Large intestine (tissue), 3 donors: Measurements from ENCODE around the gene TPSD1. TPM values are rescaled to one million over a fixed set of nuclear protein-coding genes. Genes with fewer than 3 reads are reported as not detected.

Experiments
- DNase-seq, 2 donors: peaks; one replicate each; pipeline versions ENCODE4 v3.0.0 to v3.0.0-alpha.2; 2013
- H3K27ac ChIP-seq: one replicate; pipeline ENCODE4 v1.5.1; 2013; ENCODE audit warnings: low read length
- H3K27me3 ChIP-seq: 2 replicates; pipeline ENCODE4 v1.6.1; 2013; ENCODE audit warnings: low read length; ENCODE audit not compliant: control insufficient read depth, insufficient read depth
- H3K36me3 ChIP-seq: 2 replicates; pipeline ENCODE4 v1.6.1; 2013; ENCODE audit warnings: low read length; ENCODE audit not compliant: control insufficient read depth, insufficient read depth
- H3K4me1 ChIP-seq: one replicate; pipeline ENCODE4 v1.6.1; 2013; ENCODE audit warnings: low read length; ENCODE audit not compliant: control insufficient read depth, insufficient read depth
- H3K4me3 ChIP-seq: one replicate; pipeline ENCODE4 v1.5.1; 2013; ENCODE audit warnings: low read length
- H3K9me3 ChIP-seq: one replicate; pipeline ENCODE4 v1.6.1; 2013; ENCODE audit warnings: mild to moderate bottlenecking, low read depth, low read length, moderate library complexity; ENCODE audit not compliant: control insufficient read depth
- WGBS: methylation state at CpG from one replicate; pipeline ENCODE4 v1.1.5; 2013; ENCODE audit warnings: low lambda C conversion rate; ENCODE audit not compliant: insufficient coverage; 5-methylcytosine and 5-hydroxymethylcytosine counted together
- polyA plus RNA-seq: library from polyadenylated mRNA; unstranded; fragments of 120-200 nt; gene quantifications from one replicate; pipeline ENCODE4 v1.2.1, GENCODE V29; 2013

Gene TPSD1
- polyA plus RNA-seq, 1 donor = 0.06 TPM

DNA sequence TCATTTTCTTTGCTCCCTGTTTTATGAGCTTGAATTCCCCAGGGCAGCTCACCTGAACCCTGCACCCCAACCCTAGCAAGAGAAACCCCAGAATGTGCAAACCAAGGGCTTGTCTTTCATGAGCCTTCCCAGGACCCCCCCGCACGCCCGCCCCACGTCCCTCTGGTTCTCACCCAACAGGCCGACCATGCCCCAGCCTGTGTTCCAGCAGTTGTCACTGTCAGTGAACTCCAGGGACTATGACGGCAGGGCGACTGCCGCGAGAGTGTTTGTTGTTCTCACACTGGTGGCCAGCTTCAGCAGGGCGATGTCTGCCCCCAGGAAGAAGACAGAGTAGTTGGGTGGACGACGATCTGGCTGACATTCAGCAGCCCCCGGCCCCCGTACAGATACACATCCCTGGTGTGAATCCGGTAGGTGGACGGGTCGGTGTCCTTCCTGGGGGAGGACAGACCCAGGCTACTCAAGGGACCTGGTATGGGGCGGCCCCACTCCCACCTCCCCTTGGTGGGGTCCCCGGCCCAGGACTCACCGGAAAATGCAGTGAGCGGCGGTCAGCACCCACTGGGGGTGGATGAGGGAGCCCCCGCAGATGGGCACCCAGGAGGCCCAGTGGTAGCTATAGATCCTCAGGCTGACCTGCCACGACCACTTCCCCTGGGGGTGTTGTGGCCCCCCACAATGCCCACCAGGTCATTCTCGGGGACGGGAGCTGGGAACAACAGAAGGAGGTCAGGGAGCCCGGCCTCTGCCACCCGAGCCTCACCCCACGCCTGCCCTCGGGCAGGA is 20.1 kb downstream of the TPSD1 start:
- no peak for DNase-seq
- Histone ChIP-seq H3K27me3 (peaks cover 7% of the 10 kb centered on the region), H3K9me3 (no peaks in the 10 kb centered on the region), H3K4me1 (peaks cover 11% of the 10 kb centered on the region), H3K4me3 (no peak overlapping the region), H3K36me3 (no peaks in the 10 kb centered on the region), H3K27ac (no peak overlapping the region)
- no CpG with 5 or more reads among the region's 30 CpGs for WGBS

- no peak overlapping the region for H3K27ac ChIP-seq
- DNase-seq = no peak
- H3K4me1 ChIP-seq = peaks cover 5% of the 10 kb centered on the region
- no peaks in the 10 kb centered on the region for H3K9me3 ChIP-seq
- H3K27me3 ChIP-seq = peaks cover 7% of the 10 kb centered on the region
- no peaks in the 10 kb centered on the region for H3K36me3 ChIP-seq
- WGBS = no CpG with 5 or more reads among the region's 14 CpGs
- no peak overlapping the region for H3K4me3 ChIP-seq
Observed at GRCh38 chr16:1276580-1276878, 20.7 kb downstream of the TPSD1 start.

- no peak for DNase-seq
- Histone ChIP-seq H3K27me3 (peaks cover 7% of the 10 kb centered on the region), H3K27ac (no peak overlapping the region), H3K9me3 (no peaks in the 10 kb centered on the region), H3K4me1 (peaks cover under 1% of the 10 kb centered on the region), H3K4me3 (no peak overlapping the region), H3K36me3 (no peaks in the 10 kb centered on the region)
- no CpG with 5 or more reads among the region's 19 CpGs for WGBS
Observed at GRCh38 chr16:1277151-1277598, 21.3 kb downstream of the TPSD1 start.

- Histone ChIP-seq H3K27me3 (peaks cover 7% of the 10 kb centered on the region), H3K27ac (no peak overlapping the region), H3K4me1 (no peaks in the 10 kb centered on the region), H3K36me3 (no peaks in the 10 kb centered on the region), H3K9me3 (no peaks in the 10 kb centered on the region), H3K4me3 (no peak overlapping the region)
- WGBS = no CpG with 5 or more reads among the region's 21 CpGs
- DNase-seq = no peak
Observed at GRCh38 chr16:1277617-1278282, 21.9 kb downstream of the TPSD1 start.

DNA sequence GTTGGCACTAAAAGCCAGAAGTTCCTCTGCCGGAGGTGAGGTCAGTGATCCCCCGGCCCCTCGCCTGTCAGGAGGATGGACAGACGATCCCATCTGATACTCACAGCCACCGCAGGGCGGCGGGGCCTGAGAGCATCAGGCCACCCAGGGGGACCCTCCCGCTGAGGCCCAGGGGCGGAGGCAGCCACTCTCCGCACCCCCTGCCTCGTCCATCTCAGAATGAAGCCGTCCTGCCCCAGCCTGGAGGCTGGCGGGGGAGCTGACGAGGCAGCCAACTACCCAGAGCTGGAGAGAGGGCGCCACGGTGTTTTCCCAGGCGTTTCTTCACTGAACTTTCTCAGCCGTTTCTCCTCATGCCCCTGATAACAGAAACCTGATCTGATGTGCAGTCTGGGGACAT is 22.6 kb downstream of the TPSD1 start:
- no peak overlapping the region for H3K27ac ChIP-seq
- H3K27me3 ChIP-seq = peaks cover 7% of the 10 kb centered on the region
- no peak for DNase-seq
- H3K4me3 ChIP-seq = no peak overlapping the region
- no peaks in the 10 kb centered on the region for H3K9me3 ChIP-seq
- no peaks in the 10 kb centered on the region for H3K4me1 ChIP-seq
- no peaks in the 10 kb centered on the region for H3K36me3 ChIP-seq
- no CpG with 5 or more reads among the region's 18 CpGs for WGBS

DNA sequence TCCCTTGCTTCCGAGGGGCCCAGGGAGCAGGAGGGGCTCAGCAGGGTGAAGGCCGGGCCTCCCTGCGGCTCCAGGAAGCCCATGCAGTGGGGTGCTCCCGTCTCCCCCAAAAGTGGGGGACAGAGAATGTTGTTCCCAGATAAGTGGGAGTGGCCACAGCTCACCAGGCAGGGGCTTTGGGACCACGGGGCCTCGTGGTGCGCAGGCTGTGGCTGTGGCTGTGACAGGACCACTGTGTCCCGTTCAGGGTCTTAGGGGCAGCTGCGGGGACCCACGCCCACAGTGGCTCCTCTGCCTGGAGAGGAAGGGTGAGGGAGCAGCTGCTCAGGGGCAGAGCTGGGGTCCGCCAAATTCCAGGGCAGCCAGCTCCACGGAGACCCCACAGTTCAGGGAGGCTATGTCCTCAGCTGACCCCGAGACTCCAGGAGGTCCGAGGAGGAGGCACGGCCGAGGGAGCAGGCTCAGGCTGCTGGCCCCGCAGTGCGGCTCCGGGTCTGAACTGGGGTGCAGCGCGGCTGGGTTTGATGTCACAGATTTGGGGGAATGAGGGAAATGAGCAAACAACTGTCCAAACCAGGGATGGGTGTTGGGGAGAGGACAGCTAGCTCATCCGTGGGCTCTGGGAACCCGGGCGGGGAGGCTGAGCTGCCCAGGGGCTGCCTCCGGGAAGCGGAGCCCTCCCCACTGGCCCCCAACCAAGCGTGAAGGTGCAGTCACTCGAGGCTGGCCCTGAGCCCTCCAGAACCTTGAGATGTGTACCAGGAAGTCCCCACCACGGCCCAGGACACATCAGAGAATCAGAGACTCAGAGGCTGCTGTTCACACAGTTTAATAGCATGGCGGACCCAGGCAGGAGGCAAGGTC is 23.4 kb downstream of the TPSD1 start:
- no peak for DNase-seq
- Histone ChIP-seq H3K9me3 (no peaks in the 10 kb centered on the region), H3K4me1 (no peaks in the 10 kb centered on the region), H3K4me3 (no peak overlapping the region), H3K27ac (no peak overlapping the region), H3K36me3 (no peaks in the 10 kb centered on the region), H3K27me3 (peaks cover 7% of the 10 kb centered on the region)
- WGBS = no CpG with 5 or more reads among the region's 30 CpGs

DNA sequence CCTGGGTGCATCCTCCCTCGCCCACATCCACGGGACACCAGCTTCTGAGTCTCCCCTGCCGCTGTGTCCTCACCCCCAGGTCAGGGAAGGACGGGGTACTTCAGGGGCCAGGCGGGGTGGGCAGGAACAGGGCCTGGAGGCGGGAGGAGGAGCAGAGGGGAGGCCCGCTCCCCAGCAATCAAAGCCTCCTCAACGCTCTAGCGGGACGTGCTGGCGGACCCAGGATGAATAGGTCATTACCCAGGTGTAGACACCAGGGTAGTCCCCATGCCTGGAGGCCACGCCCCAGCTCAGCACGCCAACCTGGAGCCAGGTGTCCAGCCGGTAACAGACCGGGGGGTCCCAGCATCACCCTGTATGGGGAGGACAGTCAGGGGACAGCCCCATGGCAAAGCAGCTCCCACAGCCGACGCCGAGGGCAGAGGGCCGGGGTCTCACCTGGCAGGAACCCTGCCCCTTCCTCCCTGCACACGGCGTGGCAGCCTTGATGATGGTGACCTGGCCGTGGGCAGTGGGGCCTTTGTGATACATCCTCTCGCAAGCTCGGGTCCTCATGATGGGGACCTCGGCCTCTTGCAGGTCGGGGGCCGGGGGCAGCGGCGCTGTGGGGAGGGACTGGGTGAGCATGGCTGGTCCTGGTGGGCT is 24.2 kb downstream of the TPSD1 start:
- H3K27me3 ChIP-seq = peaks cover 7% of the 10 kb centered on the region
- WGBS = no CpG with 5 or more reads among the region's 29 CpGs
- H3K9me3 ChIP-seq = no peaks in the 10 kb centered on the region

DNA sequence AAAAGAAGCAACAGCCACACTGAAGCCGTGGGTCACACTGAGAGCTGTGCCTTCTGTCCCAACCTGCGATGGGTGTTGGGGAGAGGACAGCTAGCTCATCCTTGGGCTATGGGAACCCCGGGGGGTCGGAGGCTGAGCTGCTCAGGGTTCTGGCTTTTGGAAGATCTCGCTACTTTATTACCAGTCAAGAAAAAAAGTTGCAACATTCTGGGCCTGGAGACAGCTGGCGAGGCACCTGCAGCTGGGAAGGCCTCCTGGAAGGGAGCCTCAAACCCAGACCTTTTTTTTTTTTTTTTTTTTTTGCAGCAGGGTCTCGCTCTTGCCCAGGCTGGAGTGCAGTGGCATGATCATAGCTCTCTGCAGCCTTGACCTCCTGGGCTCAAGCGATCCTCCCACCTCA is 24.9 kb downstream of the TPSD1 start:
- WGBS = no CpG with 5 or more reads among the region's 8 CpGs

More for the DNA sequence above, 24.2 kb downstream of the TPSD1 start:
- H3K4me1 ChIP-seq = no peaks in the 10 kb centered on the region
- no peak overlapping the region for H3K27ac ChIP-seq
- no peak overlapping the region for H3K4me3 ChIP-seq
- no peak for DNase-seq
- H3K36me3 ChIP-seq = no peaks in the 10 kb centered on the region

DNA sequence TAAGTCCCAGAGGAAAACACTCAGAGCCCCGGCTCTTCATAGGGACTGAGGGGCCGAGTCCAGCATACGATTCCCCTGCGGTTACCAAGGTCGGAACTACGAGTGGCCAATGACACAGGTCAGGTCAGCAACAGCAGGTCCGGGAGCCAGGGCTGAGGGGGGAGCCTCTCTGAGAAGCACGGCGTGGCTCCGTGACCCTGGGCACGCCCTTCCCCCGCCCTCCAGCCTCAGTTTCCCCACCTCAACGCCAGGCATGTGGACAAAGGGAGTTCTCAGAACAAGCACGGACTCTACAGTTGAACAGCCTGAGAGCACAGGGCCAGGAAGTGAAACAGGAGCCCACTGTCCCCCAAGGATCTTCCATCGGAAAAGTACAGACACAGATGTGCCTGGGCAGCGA is 25.6 kb downstream of the TPSD1 start:
- H3K27ac ChIP-seq = no peak overlapping the region
- no peaks in the 10 kb centered on the region for H3K9me3 ChIP-seq
- no CpG with 5 or more reads among the region's 16 CpGs for WGBS
- no peak for DNase-seq
- H3K4me3 ChIP-seq = no peak overlapping the region
- no peaks in the 10 kb centered on the region for H3K4me1 ChIP-seq
- no peaks in the 10 kb centered on the region for H3K36me3 ChIP-seq
- peaks cover 17% of the 10 kb centered on the region for H3K27me3 ChIP-seq

More for the DNA sequence above, 24.9 kb downstream of the TPSD1 start:
- no peak overlapping the region for H3K27ac ChIP-seq
- no peak overlapping the region for H3K4me3 ChIP-seq
- no peaks in the 10 kb centered on the region for H3K4me1 ChIP-seq
- peaks cover 9% of the 10 kb centered on the region for H3K27me3 ChIP-seq
- H3K9me3 ChIP-seq = no peaks in the 10 kb centered on the region
- no peaks in the 10 kb centered on the region for H3K36me3 ChIP-seq
- no peak for DNase-seq
